ENCODE results near the gene FAM227A.
A peak's percentile ranks its signal among the peaks of the same experiment; 100 is the strongest.

The FAM227A gene
- total RNA-seq: 0.24 to 1.2 reads per million in 2 donors

GRCh38 chr22:38656256-38657044 is at the start of gene FAM227A, which contains the start of gene CBY1:
Gene FAM227A, minus strand, starts transcription at chr22:38656392. Its CDS starts 6,224 bp downstream, at chr22:38650168.
Gene CBY1, plus strand, starts transcription at chr22:38656638. Its CDS starts 11,417 bp downstream, at chr22:38668055.
- DNase-seq: peak; percentile 83

- peak; percentile 91 for DNase-seq
Measured at GRCh38 chr22:38705235-38706100, 49.3 kb upstream of the FAM227A start, which contains the start of gene GTPBP1. Gene GTPBP1, plus strand, starts transcription at chr22:38705944. Its CDS starts 12 bp downstream, at chr22:38705956.

- DNase-seq: no peak
Measured at GRCh38 chr22:38704654-38705234, 48.6 kb upstream of the FAM227A start.

GRCh38 chr22:38700789-38701628 is 44.8 kb upstream of the FAM227A start, which contains the start of gene JOSD1:
Gene JOSD1, minus strand, starts transcription at chr22:38700943. Its CDS starts 956 bp downstream, at chr22:38699987.
- peak; percentile 100 for DNase-seq

- no peak for DNase-seq
Measured at GRCh38 chr22:38700270-38700788, 44.1 kb upstream of the FAM227A start.

- no peak for DNase-seq
Measured at GRCh38 chr22:38699784-38700183, 43.6 kb upstream of the FAM227A start.

GRCh38 chr22:38699143-38699542 is 43.0 kb upstream of the FAM227A start:
- no peak for DNase-seq

- DNase-seq: no peak
Measured at GRCh38 chr22:38698407-38699094, 42.4 kb upstream of the FAM227A start.

GRCh38 chr22:38697425-38698089 is 41.4 kb upstream of the FAM227A start:
- no peak for DNase-seq

GRCh38 chr22:38696606-38697424 is 40.6 kb upstream of the FAM227A start:
- no peak for DNase-seq

GRCh38 chr22:38694940-38695339 is 38.7 kb upstream of the FAM227A start:
- DNase-seq: no peak

- DNase-seq: no peak
Measured at GRCh38 chr22:38694049-38694448, 37.9 kb upstream of the FAM227A start.

- DNase-seq: no peak
Measured at GRCh38 chr22:38689651-38690050, 33.5 kb upstream of the FAM227A start.

GRCh38 chr22:38685761-38686160 is 29.6 kb upstream of the FAM227A start:
- DNase-seq: no peak

- no peak for DNase-seq
Measured at GRCh38 chr22:38684895-38685294, 28.7 kb upstream of the FAM227A start.

- DNase-seq: peak; percentile 73
Measured at GRCh38 chr22:38681582-38682335, 25.6 kb upstream of the FAM227A start, which contains the start of gene TOMM22. Gene TOMM22, plus strand, starts transcription at chr22:38681957. Its CDS starts 22 bp downstream, at chr22:38681979.

- no peak for DNase-seq
Measured at GRCh38 chr22:38675833-38676232, 19.6 kb upstream of the FAM227A start.

- DNase-seq: no peak
Measured at GRCh38 chr22:38674888-38675287, 18.7 kb upstream of the FAM227A start.
